GM06990 (cell line): ENCODE results near the gene SVOPL.
A peak's percentile ranks its signal among the peaks of the same experiment; 100 is the strongest.

Experiments
- DNase-seq: peaks from one replicate; pipeline ENCODE4 v3.0.0-alpha.2; 2011; ENCODE audit not compliant: insufficient read length; ENCODE audit errors: extremely low read depth
- H3K27me3 ChIP-seq: replicated peaks from 2 replicates; pipeline ENCODE4 v1.6.0; 2011; ENCODE audit warnings: low read length; ENCODE audit not compliant: control insufficient read depth, insufficient read depth
- H3K36me3 ChIP-seq: 2 replicates; pipeline ENCODE4 v1.5.1; 2011; ENCODE audit warnings: low read length; ENCODE audit not compliant: control insufficient read depth, insufficient read depth
- H3K4me3 ChIP-seq: replicated peaks from 2 replicates; pipeline ENCODE4 v1.5.1; 2011; ENCODE audit warnings: low read depth, mild to moderate bottlenecking, control low read depth, low read length
- CTCF ChIP-seq: IDR thresholded peaks from 2 replicates; pipeline ENCODE4 v1.5.1; 2011; ENCODE audit warnings: low read length, control low read depth, mild to moderate bottlenecking, inconsistent platforms; ENCODE audit not compliant: insufficient read depth, poor library complexity, severe bottlenecking

The SVOPL gene

GRCh38 chr7:138565451-138566114 is 135.6 kb downstream of the SVOPL start:
- H3K36me3 ChIP-seq: peaks cover 5% of the 10 kb centered on the region
- no peak for DNase-seq
- no peak for TF ChIP-seq CTCF
- no peak overlapping the region for H3K4me3 ChIP-seq
- no peaks in the 10 kb centered on the region for H3K27me3 ChIP-seq

DNA sequence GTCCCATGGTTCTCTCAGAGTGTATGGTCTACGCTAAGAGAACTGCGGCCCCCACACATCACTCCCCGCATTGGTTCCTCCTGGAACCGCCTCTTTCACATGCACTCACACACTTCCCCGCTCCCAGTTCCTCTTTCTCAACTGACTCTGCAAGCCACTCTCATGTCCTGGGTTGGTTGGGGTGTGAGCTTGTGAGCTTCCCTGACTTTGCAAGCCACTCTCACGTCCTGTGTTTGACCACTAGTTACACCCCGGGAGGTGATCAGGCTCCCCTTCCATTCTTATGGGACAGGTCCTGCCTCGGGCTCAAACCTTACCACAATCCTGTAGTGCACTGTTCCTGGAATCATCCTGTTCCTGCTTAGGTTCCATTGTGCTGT is 136.1 kb downstream of the SVOPL start:
- DNase-seq: peak; percentile 1
- Histone ChIP-seq H3K27me3 (no peaks in the 10 kb centered on the region), H3K36me3 (peaks cover 5% of the 10 kb centered on the region), H3K4me3 (no peak overlapping the region)
- TF ChIP-seq CTCF: no peak

DNA sequence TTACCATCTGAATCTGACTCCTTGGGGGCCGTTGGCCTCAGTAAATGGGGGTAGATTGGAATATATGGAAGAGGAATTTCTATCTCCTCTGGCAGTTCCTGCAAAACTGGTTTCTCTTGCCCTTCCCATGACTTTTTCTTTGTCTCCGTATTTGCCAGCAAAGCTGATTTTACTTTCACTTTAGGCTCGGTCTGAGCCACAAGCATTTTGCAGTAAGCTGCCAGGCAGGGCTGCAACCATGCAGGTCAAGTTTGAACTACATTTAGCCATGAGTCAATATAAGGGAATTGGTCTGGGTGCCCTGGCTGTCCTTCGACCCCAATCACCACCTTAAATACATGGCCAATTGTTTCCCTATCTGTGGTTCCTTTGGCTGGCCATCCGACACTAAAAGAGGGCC is 136.8 kb downstream of the SVOPL start:
- TF ChIP-seq CTCF: no peak
- no peak overlapping the region for H3K4me3 ChIP-seq
- no peak for DNase-seq
- H3K27me3 ChIP-seq: no peaks in the 10 kb centered on the region
- peaks cover 5% of the 10 kb centered on the region for H3K36me3 ChIP-seq

- H3K4me3 ChIP-seq: no peak overlapping the region
- H3K36me3 ChIP-seq: peaks cover 5% of the 10 kb centered on the region
- TF ChIP-seq CTCF: no peak
- DNase-seq: no peak
- H3K27me3 ChIP-seq: no peaks in the 10 kb centered on the region
These were observed 137.4 kb downstream of the SVOPL start for GRCh38 chr7:138563808-138564207.

GRCh38 chr7:138559448-138559847 is 141.7 kb downstream of the SVOPL start:
- DNase-seq: no peak
- H3K36me3 ChIP-seq: peaks cover 9% of the 10 kb centered on the region

More at GRCh38 chr7:138559448-138559847, 141.7 kb downstream of the SVOPL start:
- Histone ChIP-seq H3K27me3 (no peaks in the 10 kb centered on the region), H3K4me3 (no peak overlapping the region)
- TF ChIP-seq CTCF: no peak
